ENCODE data around the gene TLE2. TPM values are rescaled to one million over a fixed set of nuclear protein-coding genes. Genes with fewer than 3 reads are reported as not detected.

Gene TLE2
- polyA plus RNA-seq, 3 donors, result not detected

- H3K27ac ChIP-seq (ENCODE audit: low read depth in 1 of 2, low read length in 2 of 2), result no peak overlapping the region
- WGBS (ENCODE audit: insufficient coverage), result 96% methylated on average over 5 of the region's 5 CpGs
Observed at GRCh38 chr19:2981898-2982297, 47.2 kb downstream of the TLE2 start.

GRCh38 chr19:2978772-2979171 lies 50.3 kb downstream of the TLE2 start:
- 96% methylated on average over 4 of the region's 9 CpGs for WGBS (ENCODE audit: insufficient coverage)
- Histone ChIP-seq H3K27ac (ENCODE audit: low read depth in 1 of 2, low read length in 2 of 2) (no peak overlapping the region), H3K27me3 (ENCODE audit: control insufficient read depth in 2 of 2, insufficient read depth in 2 of 2, low read length in 2 of 2) (peaks cover under 1 to 21% of the 10 kb centered on the region in 2 donors), H3K36me3 (replicated peaks in 1 of 2; ENCODE audit: control insufficient read depth in 1 of 2, insufficient read depth in 2 of 2, low read length in 2 of 2) (no peaks in the 10 kb centered on the region), H3K4me3 (replicated peaks in 1 of 3; ENCODE audit: low read depth in 2 of 3, low read length in 3 of 3) (no peak overlapping the region), H3K4me2 (replicated peaks; ENCODE audit: extremely low read depth, low read length, poor library complexity, severe bottlenecking) (no peak overlapping the region), H3K4me1 (ENCODE audit: control insufficient read depth in 1 of 2, insufficient read depth in 2 of 2, low read length in 2 of 2) (peaks cover 38 to 45% of the 10 kb centered on the region in 2 donors), H3K79me2 (ENCODE audit: insufficient read depth, low read length) (no peaks in the 10 kb centered on the region), H2AFZ (ENCODE audit: insufficient read depth, low read depth, low read length, poor library complexity, severe bottlenecking) (no peak overlapping the region), H3K9ac (ENCODE audit: insufficient read depth, low read length, poor library complexity, severe bottlenecking) (no peak overlapping the region), H3K9me3 (replicated peaks in 1 of 2; ENCODE audit: control insufficient read depth in 1 of 2, insufficient read depth in 1 of 2, low read length in 2 of 2) (peaks cover 0 to 5% of the 10 kb centered on the region in 2 donors), H4K20me1 (ENCODE audit: insufficient read depth, low read length) (no peaks in the 10 kb centered on the region)
- Mint-ChIP-seq H3K27ac (peak overlapping the region in 1 of 7 donors; percentile 71), H3K9me3 (peaks cover 0 to 22% (median 9%) of the 10 kb centered on the region in 7 donors), H3K36me3 (peaks cover 0 to 1% of the 10 kb centered on the region in 2 donors), H3K27me3 (ENCODE audit: low read depth in 3 of 3) (peaks cover 22 to 45% (median 37%) of the 10 kb centered on the region in 3 donors), H3K4me1 (peaks cover 39% of the 10 kb centered on the region), H3K4me3 (no peak overlapping the region)
- no peak for DNase-seq
- no peak for TF ChIP-seq CTCF (IDR thresholded peaks at IDR 0.05)
- intact Hi-C loops (cut with micrococcal nuclease), result loop anchor here (5.0 to 10.0 kb wide), 2 partner anchors 56 to 59 kb away; no protein-coding TSS in a partner anchor

More at GRCh38 chr19:2981898-2982297, 47.2 kb downstream of the TLE2 start:
- no peak overlapping the region for H3K4me2 ChIP-seq (replicated peaks; ENCODE audit: extremely low read depth, low read length, poor library complexity, severe bottlenecking)
- H3K9me3 ChIP-seq (replicated peaks in 1 of 2; ENCODE audit: control insufficient read depth in 1 of 2, insufficient read depth in 1 of 2, low read length in 2 of 2), result peaks cover 0 to 2% of the 10 kb centered on the region in 2 donors
- peak overlapping the region in 2 of 7 donors; percentile 11 to 23 for H3K27ac Mint-ChIP-seq
- no peak overlapping the region for H3K9ac ChIP-seq (ENCODE audit: insufficient read depth, low read length, poor library complexity, severe bottlenecking)
- peaks cover 0 to 1% of the 10 kb centered on the region in 2 donors for H3K36me3 Mint-ChIP-seq
- H3K4me1 ChIP-seq (ENCODE audit: control insufficient read depth in 1 of 2, insufficient read depth in 2 of 2, low read length in 2 of 2), result peaks cover 15 to 25% of the 10 kb centered on the region in 2 donors
- peaks cover 31 to 55% (median 46%) of the 10 kb centered on the region in 3 donors for H3K27me3 Mint-ChIP-seq (ENCODE audit: low read depth in 3 of 3)
- no peaks in the 10 kb centered on the region for H3K36me3 ChIP-seq (replicated peaks in 1 of 2; ENCODE audit: control insufficient read depth in 1 of 2, insufficient read depth in 2 of 2, low read length in 2 of 2)
- TF ChIP-seq CTCF (IDR thresholded peaks at IDR 0.05), result no peak
- H3K4me3 ChIP-seq (replicated peaks in 1 of 3; ENCODE audit: low read depth in 2 of 3, low read length in 3 of 3), result no peak overlapping the region
- no peaks in the 10 kb centered on the region for H4K20me1 ChIP-seq (ENCODE audit: insufficient read depth, low read length)
- peaks cover 19% of the 10 kb centered on the region for H3K4me1 Mint-ChIP-seq
- no peak overlapping the region for H3K4me3 Mint-ChIP-seq
- DNase-seq, result no peak
- no peaks in the 10 kb centered on the region for H3K79me2 ChIP-seq (ENCODE audit: insufficient read depth, low read length)
- H2AFZ ChIP-seq (ENCODE audit: insufficient read depth, low read depth, low read length, poor library complexity, severe bottlenecking), result no peak overlapping the region
- H3K9me3 Mint-ChIP-seq, result peaks cover 0 to 10% (median 2%) of the 10 kb centered on the region in 7 donors
- peaks cover 4 to 28% of the 10 kb centered on the region in 2 donors for H3K27me3 ChIP-seq (ENCODE audit: control insufficient read depth in 2 of 2, insufficient read depth in 2 of 2, low read length in 2 of 2)
- intact Hi-C loops (cut with micrococcal nuclease), result no loop called here

Measured in CD14-positive monocyte (primary cell).